Measurements from ENCODE around the gene OCRL.

OCRL gene

DNA sequence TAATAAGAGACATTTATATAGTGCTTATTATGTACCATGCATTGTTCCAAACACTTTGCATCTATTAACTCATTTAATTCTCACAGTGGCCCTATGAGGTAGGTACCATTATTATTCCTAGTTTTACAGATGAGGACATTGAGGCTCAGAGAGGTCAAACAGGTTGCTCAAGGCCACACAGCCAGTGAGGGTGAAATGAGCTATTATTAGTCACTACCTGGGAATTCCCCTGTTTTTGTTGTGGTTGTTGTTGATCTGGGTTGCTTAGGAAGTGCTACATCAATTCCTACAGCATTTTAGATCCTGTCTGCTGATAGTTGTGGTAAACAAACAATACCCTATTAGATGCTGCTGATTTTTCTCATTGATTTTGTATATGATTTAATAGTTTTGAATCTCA lies 73.5 kb downstream of the OCRL start:
- H3K9ac ChIP-seq (ENCODE audit: low read length): no peak overlapping the region
- H3K9me3 ChIP-seq (ENCODE audit: control insufficient read depth, low read length): peaks cover 8% of the 10 kb centered on the region
- H3K36me3 ChIP-seq (ENCODE audit: control insufficient read depth, insufficient read depth, low read length, severe bottlenecking): no peaks in the 10 kb centered on the region
- H3K4me1 ChIP-seq (ENCODE audit: control insufficient read depth, insufficient read depth, low read length): no peaks in the 10 kb centered on the region
- no peak overlapping the region for H3K4me3 ChIP-seq (ENCODE audit: low read length)
- H3K27me3 ChIP-seq (replicated peaks; ENCODE audit: control insufficient read depth, insufficient read depth, low read length): peaks cover 19% of the 10 kb centered on the region
- no peak for DNase-seq (ENCODE audit: low read depth)

DNA sequence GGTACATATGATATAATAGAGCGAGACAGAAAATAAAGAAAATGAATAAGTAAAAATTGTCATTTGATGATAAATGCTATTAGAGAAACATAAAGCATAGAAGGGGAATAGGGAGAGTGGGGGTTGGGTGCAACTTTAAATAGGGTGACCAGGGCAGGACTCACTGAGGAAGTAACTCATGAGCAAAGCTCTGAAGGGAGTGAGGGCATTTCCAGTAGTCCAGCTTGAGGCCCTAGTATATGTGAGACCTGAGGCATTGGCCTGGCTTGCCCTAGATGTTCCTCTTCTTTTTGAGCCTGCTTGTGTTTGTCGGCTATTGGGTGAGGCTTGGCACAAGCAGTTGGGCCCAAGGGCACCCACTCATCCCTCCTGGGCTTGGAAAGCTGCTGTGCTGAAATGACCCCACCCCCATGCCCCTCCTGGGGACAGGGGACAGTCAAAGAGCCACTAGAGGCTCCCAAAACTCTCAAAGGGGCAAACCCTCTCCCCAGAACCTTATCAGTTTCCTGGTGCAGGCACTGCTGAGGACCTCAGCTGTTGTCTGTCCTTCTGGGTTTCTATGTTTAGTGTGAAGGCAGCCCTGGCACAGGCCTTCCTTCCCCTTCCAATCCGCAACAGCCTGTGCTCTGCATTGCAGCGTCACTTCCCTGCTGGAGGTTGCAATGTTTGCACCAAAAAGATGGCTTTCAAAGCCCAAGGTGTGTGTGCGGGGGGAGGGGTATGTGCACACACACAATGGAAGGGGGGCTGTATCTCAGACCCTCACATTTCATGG lies 74.6 kb downstream of the OCRL start:
- Histone ChIP-seq H3K9me3 (ENCODE audit: control insufficient read depth, low read length) (peaks cover 8% of the 10 kb centered on the region), H3K9ac (ENCODE audit: low read length) (no peak overlapping the region), H3K27me3 (replicated peaks; ENCODE audit: control insufficient read depth, insufficient read depth, low read length) (peaks cover 16% of the 10 kb centered on the region), H3K36me3 (ENCODE audit: control insufficient read depth, insufficient read depth, low read length, severe bottlenecking) (no peaks in the 10 kb centered on the region), H3K4me1 (ENCODE audit: control insufficient read depth, insufficient read depth, low read length) (no peaks in the 10 kb centered on the region), H3K4me3 (ENCODE audit: low read length) (no peak overlapping the region)
- no peak for DNase-seq (ENCODE audit: low read depth)

DNA sequence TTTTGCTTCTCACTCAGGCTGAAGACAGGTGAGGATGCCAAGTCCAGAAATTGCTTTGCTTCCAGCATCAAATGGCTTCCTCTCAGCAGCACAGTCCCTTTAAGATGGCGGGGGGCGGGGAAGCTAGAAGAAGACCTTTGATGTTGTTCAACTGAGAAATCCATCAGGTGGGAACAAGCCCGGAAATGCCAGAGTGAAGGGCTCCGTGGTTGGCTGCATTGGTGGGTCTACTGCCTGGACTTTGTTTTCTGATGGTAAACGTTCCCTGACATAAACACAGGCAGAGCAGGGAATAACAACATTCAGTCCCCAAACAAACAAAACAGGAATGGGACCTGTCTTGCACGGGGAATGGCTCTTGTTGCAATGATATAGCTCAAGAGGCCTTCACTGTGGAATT lies 77.4 kb downstream of the OCRL start:
- DNase-seq (ENCODE audit: low read depth): no peak
- no peaks in the 10 kb centered on the region for H3K9me3 ChIP-seq (ENCODE audit: control insufficient read depth, low read length)
- no peak overlapping the region for H3K4me3 ChIP-seq (ENCODE audit: low read length)
- H3K36me3 ChIP-seq (ENCODE audit: control insufficient read depth, insufficient read depth, low read length, severe bottlenecking): no peaks in the 10 kb centered on the region
- H3K9ac ChIP-seq (ENCODE audit: low read length): no peak overlapping the region
- peaks cover 12% of the 10 kb centered on the region for H3K27me3 ChIP-seq (replicated peaks; ENCODE audit: control insufficient read depth, insufficient read depth, low read length)
- H3K4me1 ChIP-seq (ENCODE audit: control insufficient read depth, insufficient read depth, low read length): no peaks in the 10 kb centered on the region

DNA sequence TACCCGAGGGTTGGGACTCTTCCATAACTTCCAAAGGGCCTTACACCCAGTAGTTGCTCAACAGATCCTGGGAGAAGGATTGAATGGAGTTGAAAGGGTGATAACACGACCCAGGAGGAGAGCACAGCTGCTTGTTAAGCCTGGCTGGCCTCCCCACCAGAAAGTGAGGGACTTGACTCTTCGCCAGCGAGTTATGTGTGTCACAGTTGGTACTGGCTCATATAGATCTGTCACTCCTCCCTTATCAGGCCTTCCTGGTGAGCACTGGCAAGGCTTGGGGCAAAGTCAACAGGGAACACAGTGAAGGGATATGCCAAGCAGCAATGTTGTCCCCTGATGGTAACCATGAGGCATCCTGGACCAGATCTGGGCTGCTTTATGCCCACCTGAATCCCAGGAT lies 78.9 kb downstream of the OCRL start:
- no peak for DNase-seq (ENCODE audit: low read depth)
- H3K9me3 ChIP-seq (ENCODE audit: control insufficient read depth, low read length): no peaks in the 10 kb centered on the region
- H3K4me3 ChIP-seq (ENCODE audit: low read length): no peak overlapping the region

DNA sequence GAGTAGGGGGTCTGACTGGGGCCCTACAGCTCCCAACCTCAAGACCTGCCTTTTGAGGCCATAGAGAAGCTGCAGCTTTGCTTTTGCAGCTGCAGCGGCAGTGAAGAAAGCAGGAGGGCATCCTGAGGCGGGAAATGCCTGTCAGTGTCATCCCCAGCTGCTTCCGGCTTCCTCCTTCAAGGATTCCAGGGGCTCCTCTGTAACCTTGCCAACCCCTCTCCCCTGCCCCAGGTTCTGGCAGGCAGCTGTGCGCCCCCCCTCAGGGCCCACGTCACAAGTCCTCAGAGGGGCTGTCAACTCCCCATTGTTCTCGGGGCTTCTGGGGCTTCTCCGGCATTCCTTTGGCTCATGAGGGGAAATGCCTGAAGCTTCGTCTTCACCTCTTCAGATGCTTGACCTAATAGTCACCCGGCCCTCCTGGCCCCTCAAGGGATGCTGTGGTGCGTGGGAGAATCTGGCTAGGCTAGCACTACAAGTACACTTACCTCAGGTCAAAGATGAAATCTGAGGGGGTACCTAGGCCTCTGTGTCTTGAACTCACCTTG lies 82.8 kb downstream of the OCRL start:
- no peak for DNase-seq (ENCODE audit: low read depth)
- Histone ChIP-seq H3K27me3 (replicated peaks; ENCODE audit: control insufficient read depth, insufficient read depth, low read length) (peaks cover 20% of the 10 kb centered on the region), H3K4me3 (ENCODE audit: low read length) (no peak overlapping the region), H3K9ac (ENCODE audit: low read length) (no peak overlapping the region), H3K4me1 (ENCODE audit: control insufficient read depth, insufficient read depth, low read length) (no peaks in the 10 kb centered on the region), H3K9me3 (ENCODE audit: control insufficient read depth, low read length) (no peaks in the 10 kb centered on the region), H3K36me3 (ENCODE audit: control insufficient read depth, insufficient read depth, low read length, severe bottlenecking) (no peaks in the 10 kb centered on the region)

More for the DNA sequence above, 78.9 kb downstream of the OCRL start:
- H3K36me3 ChIP-seq (ENCODE audit: control insufficient read depth, insufficient read depth, low read length, severe bottlenecking): no peaks in the 10 kb centered on the region
- no peaks in the 10 kb centered on the region for H3K4me1 ChIP-seq (ENCODE audit: control insufficient read depth, insufficient read depth, low read length)
- no peak overlapping the region for H3K9ac ChIP-seq (ENCODE audit: low read length)
- H3K27me3 ChIP-seq (replicated peaks; ENCODE audit: control insufficient read depth, insufficient read depth, low read length): peaks cover 20% of the 10 kb centered on the region

DNA sequence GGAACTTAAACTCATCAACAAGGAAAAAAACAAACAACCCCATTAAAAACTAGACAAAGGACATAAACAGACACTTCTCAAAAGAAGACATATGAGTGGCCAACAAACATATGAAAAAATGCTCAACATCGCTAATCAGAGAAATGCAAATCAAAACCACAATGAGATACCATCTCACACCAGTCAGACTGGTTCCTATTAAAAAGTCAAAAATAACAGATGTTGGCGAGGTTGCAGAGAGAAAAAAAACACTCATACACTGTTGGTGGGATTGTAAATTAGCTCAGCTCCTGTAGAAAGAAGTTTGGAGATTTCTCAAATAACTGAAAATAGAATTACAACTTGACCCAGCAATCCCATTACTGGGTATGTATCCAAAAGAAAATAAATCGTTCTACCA lies 86.0 kb downstream of the OCRL start:
- H3K4me3 ChIP-seq (ENCODE audit: low read length): no peak overlapping the region
- H3K36me3 ChIP-seq (ENCODE audit: control insufficient read depth, insufficient read depth, low read length, severe bottlenecking): no peaks in the 10 kb centered on the region
- H3K4me1 ChIP-seq (ENCODE audit: control insufficient read depth, insufficient read depth, low read length): peaks cover 11% of the 10 kb centered on the region
- no peak for DNase-seq (ENCODE audit: low read depth)
- no peaks in the 10 kb centered on the region for H3K9me3 ChIP-seq (ENCODE audit: control insufficient read depth, low read length)
- H3K9ac ChIP-seq (ENCODE audit: low read length): no peak overlapping the region
- peaks cover 7% of the 10 kb centered on the region for H3K27me3 ChIP-seq (replicated peaks; ENCODE audit: control insufficient read depth, insufficient read depth, low read length)

DNA sequence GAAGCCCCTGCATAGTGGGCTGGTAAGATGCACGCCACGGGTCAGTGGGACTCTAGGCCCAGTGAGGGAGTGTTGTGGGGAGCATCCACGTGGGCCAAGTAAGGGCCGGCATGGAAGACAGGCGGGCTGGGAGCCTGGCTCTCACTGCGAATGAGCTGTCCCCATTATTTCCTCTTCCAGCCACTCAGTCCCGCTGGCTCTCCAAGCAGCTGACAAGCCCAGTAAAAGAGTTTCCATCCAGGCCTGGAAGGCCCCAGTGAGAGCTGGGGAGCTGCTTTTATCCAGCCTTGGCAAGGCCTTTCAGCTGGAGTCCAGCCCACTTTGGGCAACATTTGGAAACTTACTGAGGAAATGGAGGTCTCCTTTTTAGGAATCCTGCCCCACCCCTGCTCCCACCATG lies 89.8 kb downstream of the OCRL start:
- H3K27me3 ChIP-seq (replicated peaks; ENCODE audit: control insufficient read depth, insufficient read depth, low read length): no peaks in the 10 kb centered on the region
- no peak for DNase-seq (ENCODE audit: low read depth)
- H3K9me3 ChIP-seq (ENCODE audit: control insufficient read depth, low read length): peaks cover 5% of the 10 kb centered on the region
- H3K4me1 ChIP-seq (ENCODE audit: control insufficient read depth, insufficient read depth, low read length): peaks cover 11% of the 10 kb centered on the region
- H3K36me3 ChIP-seq (ENCODE audit: control insufficient read depth, insufficient read depth, low read length, severe bottlenecking): no peaks in the 10 kb centered on the region
- H3K9ac ChIP-seq (ENCODE audit: low read length): no peak overlapping the region
- no peak overlapping the region for H3K4me3 ChIP-seq (ENCODE audit: low read length)

DNA sequence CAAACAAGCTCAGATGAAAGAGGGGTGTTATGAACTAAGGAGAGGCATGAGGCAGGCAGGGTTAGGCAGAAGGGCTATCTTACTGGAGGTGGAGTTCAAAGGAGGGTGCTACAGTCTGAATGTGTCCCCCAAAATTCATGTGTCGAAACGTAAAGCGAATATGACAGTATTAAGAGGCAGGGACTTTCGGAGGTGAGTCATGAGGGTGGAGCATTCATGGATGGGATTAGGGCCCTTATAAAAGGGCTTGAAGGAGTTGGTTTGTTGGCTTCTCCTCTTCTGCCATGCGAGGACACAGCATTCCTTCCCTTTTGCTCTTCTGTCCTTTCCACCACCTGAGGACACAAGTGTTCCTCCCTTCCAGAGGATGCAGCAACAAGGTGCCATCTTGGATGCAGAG lies 91.8 kb downstream of the OCRL start:
- H3K4me1 ChIP-seq (ENCODE audit: control insufficient read depth, insufficient read depth, low read length): peaks cover 11% of the 10 kb centered on the region

DNA sequence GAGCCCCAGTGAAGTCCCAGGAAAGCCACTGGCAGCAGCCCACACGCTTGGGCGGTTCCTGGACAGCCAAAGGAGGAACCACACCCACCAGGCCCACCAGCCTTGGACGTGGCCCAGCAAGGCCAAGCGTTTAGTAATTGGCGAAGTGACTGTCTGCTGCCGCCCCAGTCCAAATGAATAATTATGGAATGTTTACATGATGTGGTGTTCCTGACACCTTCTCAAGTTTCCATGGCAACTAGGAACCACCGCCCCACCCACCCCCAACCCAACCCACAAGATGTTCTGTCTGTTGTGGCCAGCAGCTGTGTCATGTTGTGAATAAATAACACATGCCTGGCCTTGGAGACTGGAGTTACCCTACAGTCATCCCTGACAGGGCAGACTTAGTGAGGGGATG lies 92.4 kb downstream of the OCRL start:
- Histone ChIP-seq H3K4me3 (ENCODE audit: low read length) (no peak overlapping the region), H3K36me3 (ENCODE audit: control insufficient read depth, insufficient read depth, low read length, severe bottlenecking) (no peaks in the 10 kb centered on the region), H3K9me3 (ENCODE audit: control insufficient read depth, low read length) (peaks cover 5% of the 10 kb centered on the region), H3K9ac (ENCODE audit: low read length) (no peak overlapping the region), H3K4me1 (ENCODE audit: control insufficient read depth, insufficient read depth, low read length) (peaks cover 11% of the 10 kb centered on the region), H3K27me3 (replicated peaks; ENCODE audit: control insufficient read depth, insufficient read depth, low read length) (peaks cover 5% of the 10 kb centered on the region)
- DNase-seq (ENCODE audit: low read depth): no peak

More for the DNA sequence above, 91.8 kb downstream of the OCRL start:
- H3K27me3 ChIP-seq (replicated peaks; ENCODE audit: control insufficient read depth, insufficient read depth, low read length): peaks cover 5% of the 10 kb centered on the region
- no peak overlapping the region for H3K9ac ChIP-seq (ENCODE audit: low read length)
- no peaks in the 10 kb centered on the region for H3K36me3 ChIP-seq (ENCODE audit: control insufficient read depth, insufficient read depth, low read length, severe bottlenecking)
- no peak overlapping the region for H3K4me3 ChIP-seq (ENCODE audit: low read length)
- H3K9me3 ChIP-seq (ENCODE audit: control insufficient read depth, low read length): peaks cover 5% of the 10 kb centered on the region
- no peak for DNase-seq (ENCODE audit: low read depth)

DNA sequence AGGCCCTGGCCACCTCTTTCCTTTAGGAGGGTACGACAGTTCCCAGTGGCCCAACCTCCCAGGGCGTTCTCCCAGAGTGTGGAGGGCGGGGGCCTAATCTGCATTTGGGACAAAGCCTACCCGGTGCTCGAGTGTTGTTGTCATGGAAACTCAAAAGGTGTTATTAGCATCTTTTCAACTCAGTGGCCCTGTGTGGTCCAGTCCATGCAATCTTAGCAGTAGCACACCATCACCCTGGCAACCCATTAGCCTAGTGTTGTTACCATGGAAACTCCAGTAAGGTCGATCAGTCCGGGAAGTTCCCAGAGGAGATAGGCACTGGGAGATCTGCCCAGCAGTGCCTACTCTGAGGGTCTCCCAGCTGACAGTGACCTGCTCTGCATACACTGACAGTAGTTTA lies 94.5 kb downstream of the OCRL start:
- no peak for DNase-seq (ENCODE audit: low read depth)
- Histone ChIP-seq H3K27me3 (replicated peaks; ENCODE audit: control insufficient read depth, insufficient read depth, low read length) (peaks cover 17% of the 10 kb centered on the region), H3K9ac (ENCODE audit: low read length) (no peak overlapping the region), H3K4me3 (ENCODE audit: low read length) (no peak overlapping the region), H3K36me3 (ENCODE audit: control insufficient read depth, insufficient read depth, low read length, severe bottlenecking) (no peaks in the 10 kb centered on the region), H3K9me3 (ENCODE audit: control insufficient read depth, low read length) (peaks cover 5% of the 10 kb centered on the region), H3K4me1 (ENCODE audit: control insufficient read depth, insufficient read depth, low read length) (peaks cover 8% of the 10 kb centered on the region)

DNA sequence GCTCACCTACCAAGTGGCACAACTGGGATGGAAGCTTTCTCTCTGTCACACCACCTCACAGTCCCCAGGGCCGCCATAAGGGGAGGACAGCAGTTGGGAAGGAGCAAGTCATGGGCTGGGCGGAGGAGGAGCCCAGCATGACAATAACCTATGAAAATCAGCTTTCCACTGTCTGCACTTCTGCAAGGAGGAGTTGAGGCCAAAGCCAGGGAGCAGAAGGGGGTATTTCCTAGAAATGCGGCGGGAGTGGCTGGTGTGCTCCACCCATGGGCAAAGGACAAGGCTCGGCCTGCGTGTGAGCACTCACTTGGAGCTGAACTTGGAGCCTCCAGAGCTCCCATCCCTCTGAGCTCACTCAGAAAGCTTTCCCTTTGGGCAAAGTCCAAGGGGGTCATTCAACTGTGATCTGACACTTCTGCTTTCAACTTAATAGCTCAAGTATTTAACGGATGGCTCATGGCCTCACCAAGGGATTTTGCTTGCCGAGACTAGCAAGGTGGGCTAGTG lies 96.2 kb downstream of the OCRL start:
- no peak overlapping the region for H3K4me3 ChIP-seq (ENCODE audit: low read length)
- H3K4me1 ChIP-seq (ENCODE audit: control insufficient read depth, insufficient read depth, low read length): no peaks in the 10 kb centered on the region
- H3K27me3 ChIP-seq (replicated peaks; ENCODE audit: control insufficient read depth, insufficient read depth, low read length): peaks cover 24% of the 10 kb centered on the region
- no peak overlapping the region for H3K9ac ChIP-seq (ENCODE audit: low read length)
- H3K9me3 ChIP-seq (ENCODE audit: control insufficient read depth, low read length): peaks cover 9% of the 10 kb centered on the region
- H3K36me3 ChIP-seq (ENCODE audit: control insufficient read depth, insufficient read depth, low read length, severe bottlenecking): no peaks in the 10 kb centered on the region
- no peak for DNase-seq (ENCODE audit: low read depth)

All from adipocyte (in vitro differentiated cells).